Neural cell (in vitro differentiated cells): Measurements from ENCODE around the gene SRGAP3. TPM values are rescaled to one million over a fixed set of nuclear protein-coding genes. Genes with fewer than 3 reads are reported as not detected.

Experiments used
- H2AFZ ChIP-seq: fragments of 200-600, 300-800 bp; sonication (generic), shearing (Covaris generic); 2 replicates; pipeline ENCODE4 v1.6.0; 2014; ENCODE audit warnings: low read depth, mild to moderate bottlenecking, antibody characterized with exemption, low read length, moderate library complexity
- H3F3A ChIP-seq: fragments of 200-600 bp; shearing (Covaris generic); 2 replicates; pipeline ENCODE4 v1.6.1; 2016; ENCODE audit warnings: mild to moderate bottlenecking, moderate library complexity, mixed read lengths, antibody characterized with exemption, low read length; ENCODE audit not compliant: insufficient read depth, poor library complexity, severe bottlenecking
- H3K27ac ChIP-seq: fragments of 200-600, 300-800 bp; sonication (generic), shearing (Covaris generic); 2 replicates; pipeline ENCODE4 v1.5.1; 2014; ENCODE audit warnings: mild to moderate bottlenecking, low read length, moderate library complexity
- H3K27me3 ChIP-seq: fragments of 300-800, 200-600 bp; sonication (generic), shearing (Covaris generic); 2 replicates; pipeline ENCODE4 v1.6.0; 2014; ENCODE audit warnings: mild to moderate bottlenecking, low read depth, low read length, moderate library complexity; ENCODE audit not compliant: insufficient read depth
- H3K36me3 ChIP-seq: fragments of 300-800, 200-600 bp; sonication (generic), shearing (Covaris generic); 2 replicates; pipeline ENCODE4 v1.5.1; 2014; ENCODE audit warnings: mild to moderate bottlenecking, antibody characterized with exemption, low read length, moderate library complexity; ENCODE audit not compliant: insufficient read depth
- H3K4me2 ChIP-seq: fragments of 300-800, 200-600 bp; sonication (generic), shearing (Covaris generic); 2 replicates; pipeline ENCODE4 v1.6.0; 2014; ENCODE audit warnings: mild to moderate bottlenecking, low read length
- H3K4me3 ChIP-seq: fragments of 300-800, 200-600 bp; sonication (generic), shearing (Covaris generic); 2 replicates; pipeline ENCODE4 v1.5.1; 2014; ENCODE audit warnings: mild to moderate bottlenecking, low read length, moderate library complexity
- H3K79me2 ChIP-seq: fragments of 200-600 bp; shearing (Covaris generic); replicated peaks from 2 replicates; pipeline ENCODE4 v1.6.0; 2014; ENCODE audit warnings: mild to moderate bottlenecking, low read length, moderate library complexity; ENCODE audit not compliant: insufficient read depth
- H3K9ac ChIP-seq: fragments of 300-800, 200-600 bp; sonication (generic), shearing (Covaris generic); 2 replicates; pipeline ENCODE4 v1.6.1; 2016; ENCODE audit warnings: mild to moderate bottlenecking, low read length, mixed read lengths
- H3K9me2 ChIP-seq: fragments of 200-600 bp; shearing (Covaris generic); 2 replicates; pipeline ENCODE4 v1.6.1; 2016; ENCODE audit warnings: mild to moderate bottlenecking, low read length, mixed read lengths; ENCODE audit not compliant: insufficient read depth
- H3K9me3 ChIP-seq: fragments of 200-600, 300-800 bp; sonication (generic), shearing (Covaris generic); 2 replicates; pipeline ENCODE4 v1.6.1; 2016; ENCODE audit warnings: mild to moderate bottlenecking, mixed run types, low read length, moderate library complexity, mixed read lengths
- H4K20me1 ChIP-seq: fragments of 200-600 bp; shearing (Covaris generic); 2 replicates; pipeline ENCODE4 v1.6.1; 2016; ENCODE audit warnings: mild to moderate bottlenecking, mixed run types; ENCODE audit not compliant: insufficient read depth
- EP300 ChIP-seq: fragments of 450-650 bp; conservative IDR thresholded peaks from 2 replicates; pipeline ENCODE4 v1.6.1; 2014; ENCODE audit warnings: antibody characterized with exemption, mild to moderate bottlenecking, moderate library complexity; ENCODE audit not compliant: poor library complexity, severe bottlenecking
- EZH2 ChIP-seq: fragments of 200-600, 300-800 bp; shearing (Covaris generic), sonication (generic); IDR thresholded peaks from 2 replicates; pipeline ENCODE4 v1.6.1; 2014; ENCODE audit warnings: antibody characterized with exemption, low read length, borderline replicate concordance, mild to moderate bottlenecking; ENCODE audit not compliant: insufficient read depth, poor library complexity, severe bottlenecking
- MXI1 ChIP-seq: fragments of 450-650 bp; conservative IDR thresholded peaks from 2 replicates; pipeline ENCODE4 v1.6.1; 2014; ENCODE audit warnings: antibody characterized with exemption, mild to moderate bottlenecking; ENCODE audit not compliant: poor library complexity, severe bottlenecking
- POLR2AphosphoS5 ChIP-seq: IDR thresholded peaks from 2 replicates; pipeline ENCODE4 v1.6.1; 2012
- RAD21 ChIP-seq: fragments of 450-650 bp; conservative IDR thresholded peaks from 2 replicates; pipeline ENCODE4 v1.6.1; 2014; ENCODE audit warnings: antibody characterized with exemption, mild to moderate bottlenecking, moderate library complexity
- SMC3 ChIP-seq: fragments of 450-650 bp; conservative IDR thresholded peaks from 2 replicates; pipeline ENCODE4 v1.6.1; 2014; ENCODE audit warnings: antibody characterized with exemption, mild to moderate bottlenecking, moderate library complexity; ENCODE audit not compliant: poor library complexity
- TAF1 ChIP-seq: IDR thresholded peaks from 2 replicates; pipeline ENCODE4 v1.6.1; 2012; ENCODE audit warnings: low read depth
- polyA plus RNA-seq: library from polyadenylated mRNA; depleted of rRNA; stranded (reverse); fragments of >200 nt; gene quantifications from 2 replicates; pipeline ENCODE4 v1.2.3, GENCODE V29; 2014
- TF ChIP-seq, protein P1 (sequence below): fragments of 450-650 bp; IDR thresholded peaks from 2 replicates; pipeline ENCODE4 v1.5.1; 2014; ENCODE audit warnings: antibody characterized with exemption, mild to moderate bottlenecking, moderate library complexity; ENCODE audit not compliant: poor library complexity, severe bottlenecking
- TF ChIP-seq, protein P2 (sequence below): IDR thresholded peaks from 2 replicates; pipeline ENCODE4 v1.6.1; 2012; ENCODE audit warnings: borderline replicate concordance

The SRGAP3 gene
- polyA plus RNA-seq, 1 donor from 2014 or later: 31.5 TPM

DNA sequence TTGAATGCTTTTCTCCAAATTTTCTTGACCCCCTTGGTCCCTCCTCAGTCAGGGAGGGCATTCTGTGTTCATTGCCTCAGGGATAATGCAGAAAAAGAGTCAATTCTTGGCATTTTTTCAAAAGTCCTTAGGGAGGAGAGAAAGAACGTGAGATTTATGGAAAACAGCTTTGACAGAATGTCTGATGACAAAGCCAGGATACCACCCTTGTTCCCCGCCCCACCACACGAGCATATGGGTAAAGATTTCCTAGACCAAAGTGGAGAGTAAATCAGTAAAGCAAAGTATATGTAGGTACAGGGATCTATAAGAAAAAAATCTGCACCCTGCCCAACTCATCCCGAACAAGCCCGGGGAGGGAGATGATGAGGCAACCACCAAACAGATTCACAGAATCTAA, 11.2 kb downstream of the SRGAP3 start:
- Histone ChIP-seq H3K4me3 (no peak overlapping the region), H3K27ac (no peak overlapping the region), H3K9me3 (no peaks in the 10 kb centered on the region), H4K20me1 (no peaks in the 10 kb centered on the region), H3K27me3 (no peaks in the 10 kb centered on the region), H3K9me2 (no peaks in the 10 kb centered on the region), H3K36me3 (no peaks in the 10 kb centered on the region), H3K4me2 (no peak overlapping the region), H2AFZ (no peak overlapping the region), H3K79me2 (peaks cover 83% of the 10 kb centered on the region), H3K9ac (no peak overlapping the region), H3F3A (no peaks in the 10 kb centered on the region)
- TF ChIP-seq EP300: no peak
- TF ChIP-seq, protein P1, sequence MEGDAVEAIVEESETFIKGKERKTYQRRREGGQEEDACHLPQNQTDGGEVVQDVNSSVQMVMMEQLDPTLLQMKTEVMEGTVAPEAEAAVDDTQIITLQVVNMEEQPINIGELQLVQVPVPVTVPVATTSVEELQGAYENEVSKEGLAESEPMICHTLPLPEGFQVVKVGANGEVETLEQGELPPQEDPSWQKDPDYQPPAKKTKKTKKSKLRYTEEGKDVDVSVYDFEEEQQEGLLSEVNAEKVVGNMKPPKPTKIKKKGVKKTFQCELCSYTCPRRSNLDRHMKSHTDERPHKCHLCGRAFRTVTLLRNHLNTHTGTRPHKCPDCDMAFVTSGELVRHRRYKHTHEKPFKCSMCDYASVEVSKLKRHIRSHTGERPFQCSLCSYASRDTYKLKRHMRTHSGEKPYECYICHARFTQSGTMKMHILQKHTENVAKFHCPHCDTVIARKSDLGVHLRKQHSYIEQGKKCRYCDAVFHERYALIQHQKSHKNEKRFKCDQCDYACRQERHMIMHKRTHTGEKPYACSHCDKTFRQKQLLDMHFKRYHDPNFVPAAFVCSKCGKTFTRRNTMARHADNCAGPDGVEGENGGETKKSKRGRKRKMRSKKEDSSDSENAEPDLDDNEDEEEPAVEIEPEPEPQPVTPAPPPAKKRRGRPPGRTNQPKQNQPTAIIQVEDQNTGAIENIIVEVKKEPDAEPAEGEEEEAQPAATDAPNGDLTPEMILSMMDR: no peak

DNA sequence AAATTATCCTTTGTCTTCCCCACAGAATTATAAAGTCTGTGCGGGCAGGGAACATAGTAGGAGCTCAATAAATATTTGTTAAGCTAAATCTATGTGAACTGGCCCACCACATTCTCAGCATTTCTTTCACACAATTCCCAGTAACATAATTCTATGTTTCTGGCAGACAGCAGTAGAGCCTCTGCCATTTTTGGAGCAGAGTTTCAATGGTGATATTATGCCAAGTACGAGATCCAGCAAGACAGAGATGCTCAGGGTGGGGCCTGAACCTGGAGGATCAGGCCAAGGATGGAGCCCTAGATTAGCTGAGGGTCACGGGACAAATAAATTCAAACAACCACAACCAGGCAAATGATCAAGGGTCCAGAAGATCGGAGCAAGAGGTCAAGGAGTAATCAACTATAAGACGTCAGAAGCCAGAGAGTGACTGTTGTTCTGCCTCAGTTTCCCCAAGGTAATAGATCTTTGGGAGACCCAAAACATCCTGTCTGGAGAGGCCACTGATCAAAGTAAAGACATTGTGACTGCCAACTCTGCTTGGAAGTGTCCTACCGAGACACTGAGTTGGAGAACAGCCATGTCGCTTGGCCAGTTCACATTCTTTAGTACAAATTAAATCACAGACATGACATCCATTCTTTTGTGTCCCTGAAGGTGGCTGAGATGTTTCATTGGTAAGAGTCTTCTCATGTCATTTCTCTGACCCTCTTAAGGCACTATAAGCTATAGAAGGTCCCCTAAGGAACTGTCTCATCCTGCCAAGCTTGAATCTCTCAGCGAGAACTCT, 15.4 kb downstream of the SRGAP3 start:
- Histone ChIP-seq H3K9ac (no peak overlapping the region), H3K27ac (no peak overlapping the region), H3K4me2 (no peak overlapping the region), H3K9me3 (no peaks in the 10 kb centered on the region), H3K27me3 (no peaks in the 10 kb centered on the region), H3K79me2 (peaks cover 70% of the 10 kb centered on the region), H3K36me3 (no peaks in the 10 kb centered on the region), H3K4me3 (no peak overlapping the region), H3K9me2 (no peaks in the 10 kb centered on the region), H4K20me1 (peaks cover 12% of the 10 kb centered on the region), H3F3A (no peaks in the 10 kb centered on the region), H2AFZ (no peak overlapping the region)
- TF ChIP-seq TAF1 (no peak), POLR2AphosphoS5 (no peak), RAD21 (no peak), EP300 (no peak), SMC3 (no peak), EZH2 (no peak)
- TF ChIP-seq, protein P2, sequence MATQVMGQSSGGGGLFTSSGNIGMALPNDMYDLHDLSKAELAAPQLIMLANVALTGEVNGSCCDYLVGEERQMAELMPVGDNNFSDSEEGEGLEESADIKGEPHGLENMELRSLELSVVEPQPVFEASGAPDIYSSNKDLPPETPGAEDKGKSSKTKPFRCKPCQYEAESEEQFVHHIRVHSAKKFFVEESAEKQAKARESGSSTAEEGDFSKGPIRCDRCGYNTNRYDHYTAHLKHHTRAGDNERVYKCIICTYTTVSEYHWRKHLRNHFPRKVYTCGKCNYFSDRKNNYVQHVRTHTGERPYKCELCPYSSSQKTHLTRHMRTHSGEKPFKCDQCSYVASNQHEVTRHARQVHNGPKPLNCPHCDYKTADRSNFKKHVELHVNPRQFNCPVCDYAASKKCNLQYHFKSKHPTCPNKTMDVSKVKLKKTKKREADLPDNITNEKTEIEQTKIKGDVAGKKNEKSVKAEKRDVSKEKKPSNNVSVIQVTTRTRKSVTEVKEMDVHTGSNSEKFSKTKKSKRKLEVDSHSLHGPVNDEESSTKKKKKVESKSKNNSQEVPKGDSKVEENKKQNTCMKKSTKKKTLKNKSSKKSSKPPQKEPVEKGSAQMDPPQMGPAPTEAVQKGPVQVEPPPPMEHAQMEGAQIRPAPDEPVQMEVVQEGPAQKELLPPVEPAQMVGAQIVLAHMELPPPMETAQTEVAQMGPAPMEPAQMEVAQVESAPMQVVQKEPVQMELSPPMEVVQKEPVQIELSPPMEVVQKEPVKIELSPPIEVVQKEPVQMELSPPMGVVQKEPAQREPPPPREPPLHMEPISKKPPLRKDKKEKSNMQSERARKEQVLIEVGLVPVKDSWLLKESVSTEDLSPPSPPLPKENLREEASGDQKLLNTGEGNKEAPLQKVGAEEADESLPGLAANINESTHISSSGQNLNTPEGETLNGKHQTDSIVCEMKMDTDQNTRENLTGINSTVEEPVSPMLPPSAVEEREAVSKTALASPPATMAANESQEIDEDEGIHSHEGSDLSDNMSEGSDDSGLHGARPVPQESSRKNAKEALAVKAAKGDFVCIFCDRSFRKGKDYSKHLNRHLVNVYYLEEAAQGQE: no peak

DNA sequence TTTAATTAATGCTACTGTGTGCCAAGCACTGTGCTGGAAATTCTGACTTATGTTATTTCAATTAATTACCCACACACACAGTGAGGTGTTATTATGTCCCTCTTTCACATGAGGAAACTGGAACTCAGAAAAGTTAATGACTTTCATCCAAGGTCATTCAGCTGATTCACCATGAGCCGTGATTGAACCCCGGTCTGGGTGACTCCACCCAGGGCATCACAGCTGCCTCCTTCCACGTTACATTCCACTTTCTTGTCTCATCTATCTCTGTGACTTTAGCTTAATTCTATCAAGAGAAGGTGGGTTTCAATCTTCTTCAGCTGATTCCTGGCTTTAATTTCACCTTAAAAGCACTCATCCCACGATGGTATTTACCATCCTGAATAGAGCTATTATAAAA, 16.3 kb downstream of the SRGAP3 start:
- Histone ChIP-seq H3K27ac (no peak overlapping the region), H3K79me2 (peaks cover 62% of the 10 kb centered on the region)
- TF ChIP-seq SMC3: no peak
- no peak for TF ChIP-seq MXI1
- TF ChIP-seq RAD21: no peak
- no peak for TF ChIP-seq EP300
- no peak for TF ChIP-seq POLR2AphosphoS5
- no peak for TF ChIP-seq TAF1
- TF ChIP-seq, protein P1: no peak
- no peak for TF ChIP-seq EZH2
- TF ChIP-seq, protein P2: no peak

More for the DNA sequence above, 16.3 kb downstream of the SRGAP3 start:
- no peak overlapping the region for H3K4me2 ChIP-seq
- H3K9me2 ChIP-seq: no peaks in the 10 kb centered on the region
- H3K4me3 ChIP-seq: no peak overlapping the region
- H2AFZ ChIP-seq: no peak overlapping the region
- H3K9ac ChIP-seq: no peak overlapping the region
- H3K36me3 ChIP-seq: no peaks in the 10 kb centered on the region
- H4K20me1 ChIP-seq: peaks cover 12% of the 10 kb centered on the region
- no peaks in the 10 kb centered on the region for H3K9me3 ChIP-seq
- H3F3A ChIP-seq: no peaks in the 10 kb centered on the region
- H3K27me3 ChIP-seq: no peaks in the 10 kb centered on the region
